Prostate gland (tissue), 2 donors: ENCODE measurements around the gene IL12B. TPM values are rescaled to one million over a fixed set of nuclear protein-coding genes. Genes with fewer than 3 reads are reported as not detected.
"Not testable (repeated sequence)": the region's sequence is repeated elsewhere in the genome, so short reads cannot be mapped to it uniquely, and the experiment has no call there.

Source experiments
- DNase-seq: peaks from one replicate; pipeline ENCODE4 v3.0.0-alpha.2; 2019; ENCODE audit warnings: low spot score
- H3K27ac ChIP-seq, 2 donors: fragments of 200-600 bp; sonication (generic); 2 replicates each; pipeline ENCODE4 v1.5.1; 2017 to 2019
- H3K27me3 ChIP-seq: fragments of 200-600 bp; sonication (generic); replicated peaks from 2 replicates; pipeline ENCODE4 v1.5.1; 2019; ENCODE audit not compliant: insufficient read depth
- H3K36me3 ChIP-seq, 2 donors: fragments of 200-600 bp; sonication (generic); 1 replicate in 1 of 2; 2 replicates in 1 of 2; pipeline versions ENCODE4 v1.5.1 to v1.8.1; 2017 to 2019
- H3K4me1 ChIP-seq: fragments of 200-600 bp; sonication (generic); replicated peaks from 2 replicates; pipeline ENCODE4 v1.5.1; 2019
- H3K4me3 ChIP-seq, 2 donors: fragments of 200-600 bp; sonication (generic); 2 replicates each; pipeline ENCODE4 v1.5.1; 2017 to 2019
- H3K9me3 ChIP-seq: fragments of 200-600 bp; sonication (generic); 2 replicates; pipeline ENCODE4 v1.5.1; 2017
- CTCF ChIP-seq, 4 experiments: fragments of 200-600 bp in 2 of 4; fragments of 450-650 bp in 2 of 4; sonication (generic) in 2 of 4; IDR thresholded peaks; 1 replicate in 3 of 4; 2 replicates in 1 of 4; pipeline ENCODE4 v1.5.1; 2016 to 2019; ENCODE audit warnings: antibody characterized with exemption in 4 of 4, mild to moderate bottlenecking in 2 of 4, moderate library complexity in 2 of 4
- POLR2A ChIP-seq: fragments of 450-650 bp; IDR thresholded peaks from one replicate; pipeline ENCODE4 v1.6.1; 2016; ENCODE audit warnings: antibody characterized with exemption, mild to moderate bottlenecking
- POLR2AphosphoS5 ChIP-seq: sonication (generic); formaldehyde crosslinking; IDR thresholded peaks from one replicate; pipeline ENCODE4 v1.6.1; 2017; ENCODE audit warnings: antibody characterized with exemption
- WGBS: methylation state at CpG from one replicate; pipeline ENCODE4 v1.1.5; 2018; 5-methylcytosine and 5-hydroxymethylcytosine counted together
- intact Hi-C: fragments of 100-400 bp; cut with DNase I; formaldehyde crosslinking; loops from one replicate; pipeline ENCODE4 v1.14.2; 2022
- total RNA-seq, 2 donors: library from RNA; depleted of rRNA; stranded (reverse); fragments of >200 nt; gene quantifications; one replicate each; pipeline ENCODE4 v1.1.0, GENCODE V29; 2016

IL12B gene
- not detected for total RNA-seq

DNA sequence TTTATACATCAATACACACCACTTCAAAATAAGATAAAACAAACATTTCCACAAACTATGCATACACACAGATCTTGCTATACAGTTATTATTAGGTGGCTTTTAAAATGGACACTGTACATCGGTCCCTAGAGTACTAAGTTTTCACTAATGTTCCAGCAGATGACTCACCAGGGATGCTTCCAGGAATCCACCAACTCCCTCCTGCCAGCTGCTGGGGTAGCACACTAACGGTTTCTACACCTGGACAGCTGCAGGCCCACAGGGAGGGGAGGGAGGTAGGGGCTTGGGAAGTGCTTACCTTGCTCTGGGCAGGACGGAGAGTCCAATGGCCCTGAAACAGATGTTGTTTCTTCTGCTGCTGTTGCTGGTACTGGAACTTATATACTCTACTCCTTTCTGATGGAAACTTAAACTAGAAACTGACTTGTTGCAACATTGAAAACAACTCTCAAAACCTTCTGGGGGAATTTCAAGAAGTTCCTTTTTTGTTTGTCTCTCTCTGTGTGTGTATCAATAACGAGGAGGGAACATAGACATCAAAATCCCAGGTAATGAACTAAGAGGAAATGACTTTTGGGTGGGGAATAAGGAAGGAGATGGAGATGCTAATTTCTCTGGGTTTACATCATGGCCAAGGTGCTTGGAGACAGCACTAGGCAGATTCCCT is at the start of gene IL12B:
Gene IL12B, minus strand, starts transcription at position 357 of the 670 bp plus-strand sequence. CDS start 3,705 bp downstream, outside the sequence.
- WGBS: 49% methylated on average over 4 of the region's 4 CpGs
- no peak for TF ChIP-seq POLR2AphosphoS5
- TF ChIP-seq CTCF (IDR thresholded peaks at IDR 0.05): no peak
- no peak for TF ChIP-seq POLR2A
- Histone ChIP-seq H3K27me3 (no peaks in the 10 kb centered on the region), H3K4me1 (no peaks in the 10 kb centered on the region), H3K9me3 (no peaks in the 10 kb centered on the region), H3K4me3 (peak within 1 kb of the TSS in 1 of 2 donors; percentile 24), H3K27ac (no peak within 1 kb of the TSS), H3K36me3 (no peaks in the 10 kb centered on the region)
- no peak for DNase-seq
- intact Hi-C loops: loop anchor here (10.0 kb wide), 1 partner anchor 645 kb away; no protein-coding TSS in a partner anchor

- intact Hi-C loops: no loop called here
- Histone ChIP-seq H3K27ac (no peak overlapping the region), H3K9me3 (no peaks in the 10 kb centered on the region), H3K4me1 (no peaks in the 10 kb centered on the region), H3K4me3 (no peak overlapping the region), H3K36me3 (no peaks in the 10 kb centered on the region), H3K27me3 (no peaks in the 10 kb centered on the region)
- TF ChIP-seq POLR2A (no peak), POLR2AphosphoS5 (peak; percentile 56), CTCF (IDR thresholded peaks at IDR 0.05) (no peak)
- DNase-seq: peak; percentile 7
These were observed 47.4 kb upstream of the IL12B start for GRCh38 chr5:159377653-159378052.

DNA sequence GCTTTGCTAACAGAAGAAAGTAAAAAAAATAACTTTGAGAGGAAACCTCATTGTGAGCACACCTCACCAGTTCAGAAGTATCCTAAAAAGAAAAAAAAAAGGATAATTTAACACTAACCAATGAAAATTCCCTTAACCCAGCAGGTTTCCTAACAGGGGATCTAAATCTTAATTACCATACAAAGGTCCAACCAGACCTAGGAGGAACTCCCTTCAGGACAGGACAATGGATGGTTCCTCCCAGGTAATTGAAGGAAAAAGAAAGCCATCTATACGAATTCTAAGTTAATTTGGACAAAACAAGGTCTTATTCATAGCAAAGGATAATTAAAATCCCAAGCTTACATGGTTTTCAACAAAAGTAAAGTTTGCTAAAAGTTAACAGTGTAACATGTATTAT is 37.6 kb upstream of the IL12B start:
- intact Hi-C loops: not testable (repeated sequence)

DNA sequence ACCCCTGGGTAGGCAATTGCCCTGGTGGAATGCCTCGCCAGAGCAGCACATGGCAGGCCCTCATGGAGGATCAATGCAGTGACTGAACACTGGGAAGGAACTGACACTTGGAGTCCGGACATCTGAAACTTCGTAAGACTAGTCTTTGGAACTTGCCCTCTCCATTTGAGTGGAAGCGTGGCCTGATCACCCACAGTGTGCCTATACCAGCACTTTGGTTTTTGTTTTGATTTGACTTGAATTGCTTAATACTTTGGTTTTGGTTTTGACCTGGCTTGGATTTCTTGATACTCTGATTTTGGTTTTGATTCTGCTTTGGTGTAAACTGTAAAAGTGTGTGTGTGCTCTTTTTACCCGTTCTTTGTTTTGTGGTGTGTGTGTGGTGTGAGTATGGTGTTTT is 36.5 kb upstream of the IL12B start:
- H3K4me3 ChIP-seq, H3K27ac ChIP-seq, H3K36me3 ChIP-seq, DNase-seq, H3K27me3 ChIP-seq, H3K9me3 ChIP-seq, H3K4me1 ChIP-seq, intact Hi-C loops: not testable (repeated sequence)
- 94% methylated on average over 5 of the region's 5 CpGs for WGBS

More for the DNA sequence above, 37.6 kb upstream of the IL12B start:
- not testable (repeated sequence) for H3K4me3 ChIP-seq, H3K9me3 ChIP-seq, DNase-seq, H3K4me1 ChIP-seq, H3K27ac ChIP-seq, H3K27me3 ChIP-seq, H3K36me3 ChIP-seq
- 45% methylated on average over 1 of the region's 1 CpG for WGBS

GRCh38 chr5:159362220-159362619 is 31.9 kb upstream of the IL12B start:
- no peak overlapping the region for H3K4me3 ChIP-seq
- no peak overlapping the region for H3K27ac ChIP-seq
- intact Hi-C loops: no loop called here
- TF ChIP-seq CTCF (IDR thresholded peaks at IDR 0.05): no peak
- TF ChIP-seq POLR2A: no peak
- TF ChIP-seq POLR2AphosphoS5: no peak
- DNase-seq: no peak
- H3K9me3 ChIP-seq: no peaks in the 10 kb centered on the region
- H3K4me1 ChIP-seq: no peaks in the 10 kb centered on the region
- no peaks in the 10 kb centered on the region for H3K27me3 ChIP-seq
- no peaks in the 10 kb centered on the region for H3K36me3 ChIP-seq

GRCh38 chr5:159359871-159360270 is 29.6 kb upstream of the IL12B start:
- 72% methylated on average over 7 of the region's 7 CpGs for WGBS
- H3K36me3 ChIP-seq, H3K27ac ChIP-seq, intact Hi-C loops, H3K4me1 ChIP-seq, H3K9me3 ChIP-seq, H3K27me3 ChIP-seq, DNase-seq, H3K4me3 ChIP-seq: not testable (repeated sequence)
